ENCODE results near the gene CELSR1. TPM values are rescaled to one million over a fixed set of nuclear protein-coding genes. Genes with fewer than 3 reads are reported as not detected.

Gene CELSR1
- total and polyA plus RNA-seq, 10 donors: 4.3 to 13.1 (median 8.4) TPM

DNA sequence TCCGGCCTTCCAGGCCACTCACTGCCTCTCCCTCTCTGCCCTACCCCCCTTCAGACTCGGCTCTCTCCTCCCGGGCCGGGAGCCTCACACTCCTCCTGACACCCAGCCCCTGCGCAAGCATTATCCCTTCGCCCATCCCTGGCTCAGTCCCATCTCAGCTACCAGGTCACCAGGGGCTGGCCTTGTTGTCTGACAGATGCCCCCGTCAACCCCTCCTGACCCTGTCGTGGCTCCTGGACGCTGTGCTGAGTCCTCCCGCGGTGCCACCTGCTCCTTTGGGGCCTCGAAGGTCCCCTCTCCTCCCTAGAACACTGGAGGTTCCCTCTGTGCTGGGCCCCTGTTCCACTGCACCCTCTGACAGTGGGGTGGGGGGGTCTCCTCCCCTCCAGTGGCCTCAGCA, 169.0 kb downstream of the CELSR1 start:
- Histone ChIP-seq H3K9me3 (no peaks in the 10 kb centered on the region), H3K27me3 (replicated peaks in 1 of 7) (peaks cover 0 to 49% (median 12%) of the 10 kb centered on the region in 7 donors), H3K4me1 (peaks cover 0 to 32% (median 8%) of the 10 kb centered on the region in 6 donors), H3K4me3 (no peak overlapping the region), H3K27ac (no peak overlapping the region), H3K36me3 (peaks cover 0 to 25% (median 0%) of the 10 kb centered on the region in 6 donors)
- intact Hi-C loops (cut with DNase I; ENCODE audit: low total_unique reads): loop anchor here (5.0 kb wide), 1 partner anchor 174 kb away; no protein-coding TSS in a partner anchor
- WGBS, 5 donors: 74 to 85% (median 80%) methylated on average over 12 of the region's 12 CpGs
- no peak for DNase-seq
- TF ChIP-seq, protein P1, sequence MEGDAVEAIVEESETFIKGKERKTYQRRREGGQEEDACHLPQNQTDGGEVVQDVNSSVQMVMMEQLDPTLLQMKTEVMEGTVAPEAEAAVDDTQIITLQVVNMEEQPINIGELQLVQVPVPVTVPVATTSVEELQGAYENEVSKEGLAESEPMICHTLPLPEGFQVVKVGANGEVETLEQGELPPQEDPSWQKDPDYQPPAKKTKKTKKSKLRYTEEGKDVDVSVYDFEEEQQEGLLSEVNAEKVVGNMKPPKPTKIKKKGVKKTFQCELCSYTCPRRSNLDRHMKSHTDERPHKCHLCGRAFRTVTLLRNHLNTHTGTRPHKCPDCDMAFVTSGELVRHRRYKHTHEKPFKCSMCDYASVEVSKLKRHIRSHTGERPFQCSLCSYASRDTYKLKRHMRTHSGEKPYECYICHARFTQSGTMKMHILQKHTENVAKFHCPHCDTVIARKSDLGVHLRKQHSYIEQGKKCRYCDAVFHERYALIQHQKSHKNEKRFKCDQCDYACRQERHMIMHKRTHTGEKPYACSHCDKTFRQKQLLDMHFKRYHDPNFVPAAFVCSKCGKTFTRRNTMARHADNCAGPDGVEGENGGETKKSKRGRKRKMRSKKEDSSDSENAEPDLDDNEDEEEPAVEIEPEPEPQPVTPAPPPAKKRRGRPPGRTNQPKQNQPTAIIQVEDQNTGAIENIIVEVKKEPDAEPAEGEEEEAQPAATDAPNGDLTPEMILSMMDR (IDR thresholded peaks at IDR 0.05 in 8 of 11, conservative IDR thresholded peaks at IDR 0.05 in 3 of 11): no peak
- no peak for TF ChIP-seq POLR2AphosphoS5 (IDR thresholded peaks at IDR 0.05)
- TF ChIP-seq POLR2A (IDR thresholded peaks at IDR 0.05): no peak

GRCh38 chr22:46367707-46368191, 169.7 kb downstream of the CELSR1 start:
- no peak for TF ChIP-seq POLR2A (IDR thresholded peaks at IDR 0.05)
- TF ChIP-seq, protein P1 (IDR thresholded peaks at IDR 0.05 in 8 of 11, conservative IDR thresholded peaks at IDR 0.05 in 3 of 11): peak; percentile 76 to 93 (median 83)
- peak in 2 of 3 donors; percentile 25 to 52 for TF ChIP-seq POLR2AphosphoS5 (IDR thresholded peaks at IDR 0.05)
- Histone ChIP-seq H3K9me3 (no peaks in the 10 kb centered on the region), H3K27ac (peak overlapping the region in 1 of 8 donors; percentile 47), H3K4me3 (peak overlapping the region in 2 of 8 donors; percentile 20 to 52), H3K27me3 (replicated peaks in 1 of 7) (peaks cover 0 to 44% (median 12%) of the 10 kb centered on the region in 7 donors), H3K36me3 (peaks cover 0 to 32% (median 0%) of the 10 kb centered on the region in 6 donors), H3K4me1 (peaks cover 0 to 25% (median 8%) of the 10 kb centered on the region in 6 donors)
- intact Hi-C loops (cut with DNase I; ENCODE audit: low total_unique reads): loop anchor here (5.0 kb wide), 1 partner anchor 175 kb away; no protein-coding TSS in a partner anchor
- peak; percentile 92 for DNase-seq
- 34 to 61% (median 37%) methylated on average over 12 to 19 of the region's 19 CpGs for WGBS, 5 donors

DNA sequence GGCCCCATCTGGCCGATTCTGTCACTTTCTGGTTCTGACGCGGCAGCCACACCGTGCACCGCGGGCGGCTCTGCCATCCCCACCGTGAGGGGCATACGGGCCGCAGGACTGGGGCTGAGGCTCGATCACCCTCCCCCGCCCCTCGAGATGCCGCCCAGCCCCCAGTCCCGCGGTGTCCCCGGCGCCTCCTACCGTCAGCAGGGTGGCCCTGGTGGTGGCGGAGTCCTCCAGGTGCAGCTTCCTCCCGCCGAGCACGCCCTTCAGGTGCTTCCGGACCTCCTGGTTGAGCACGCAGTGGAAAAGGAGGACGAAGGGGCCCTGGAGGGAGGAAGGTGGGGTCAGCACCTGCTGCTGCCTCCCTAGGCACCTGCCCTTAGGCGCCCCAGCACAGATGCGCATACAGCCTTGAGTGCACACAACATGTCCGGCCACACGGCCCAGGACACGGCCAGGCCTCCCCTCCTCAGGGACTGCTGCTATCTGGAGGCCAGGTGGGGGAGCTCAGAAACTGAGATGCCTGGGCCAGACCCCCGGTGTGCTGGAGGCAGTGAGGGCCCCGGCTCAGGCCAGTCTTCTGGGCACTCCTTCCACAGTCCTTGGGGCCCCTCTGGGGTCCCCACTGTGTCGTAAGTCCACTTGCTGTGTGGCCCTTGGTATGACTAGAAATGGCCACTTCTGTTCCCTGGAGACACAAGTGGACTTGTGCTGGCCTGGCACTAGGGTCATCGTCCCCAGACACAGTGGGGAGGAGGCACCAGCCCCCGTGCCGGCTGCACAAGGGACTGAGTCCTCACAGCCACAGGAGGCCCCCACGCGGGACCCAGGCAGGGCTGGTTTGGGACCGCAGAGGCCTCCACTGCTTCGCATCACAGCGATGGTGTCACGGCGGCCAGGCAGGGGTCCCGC, 170.4 kb downstream of the CELSR1 start:
- peak overlapping the region in 1 of 8 donors; percentile 47 for H3K27ac ChIP-seq
- peaks cover 0 to 23% (median 8%) of the 10 kb centered on the region in 6 donors for H3K4me1 ChIP-seq
- peaks cover 0 to 30% (median 0%) of the 10 kb centered on the region in 6 donors for H3K36me3 ChIP-seq
- peak overlapping the region in 2 of 8 donors; percentile 20 to 52 for H3K4me3 ChIP-seq
- intact Hi-C loops (cut with DNase I; ENCODE audit: low total_unique reads): loop anchor here (5.0 kb wide), 1 partner anchor 175 kb away; no protein-coding TSS in a partner anchor
- no peaks in the 10 kb centered on the region for H3K9me3 ChIP-seq
- TF ChIP-seq POLR2AphosphoS5 (IDR thresholded peaks at IDR 0.05) (peak in 2 of 3 donors; percentile 70 to 76), POLR2A (IDR thresholded peaks at IDR 0.05) (no peak)
- peaks cover 0 to 41% (median 12%) of the 10 kb centered on the region in 7 donors for H3K27me3 ChIP-seq (replicated peaks in 1 of 7)
- WGBS, 5 donors: 51 to 74% (median 59%) methylated on average over 36 to 45 of the region's 45 CpGs
- peak; percentile 80 for DNase-seq

GRCh38 chr22:46366327-46366731, 171.1 kb downstream of the CELSR1 start:
- peak overlapping the region in 1 of 8 donors; percentile 52 for H3K4me3 ChIP-seq
- peak overlapping the region in 1 of 8 donors; percentile 47 for H3K27ac ChIP-seq
- TF ChIP-seq, protein P1 (IDR thresholded peaks at IDR 0.05 in 8 of 11, conservative IDR thresholded peaks at IDR 0.05 in 3 of 11): no peak
- TF ChIP-seq POLR2A (IDR thresholded peaks at IDR 0.05): no peak
- intact Hi-C loops (cut with DNase I; ENCODE audit: low total_unique reads): loop anchor here (5.0 kb wide), 1 partner anchor 176 kb away; no protein-coding TSS in a partner anchor
- H3K9me3 ChIP-seq: no peaks in the 10 kb centered on the region
- H3K4me1 ChIP-seq: peaks cover 0 to 22% (median 8%) of the 10 kb centered on the region in 6 donors
- DNase-seq: peak; percentile 72
- H3K27me3 ChIP-seq (replicated peaks in 1 of 7): peaks cover 0 to 41% (median 12%) of the 10 kb centered on the region in 7 donors
- WGBS, 5 donors: 75 to 93% (median 88%) methylated on average over 11 to 19 of the region's 19 CpGs
- peaks cover 0 to 30% (median 0%) of the 10 kb centered on the region in 6 donors for H3K36me3 ChIP-seq

Measured in spleen (tissue), 11 donors.